Thyroid gland (tissue), 4 donors: Measurements from ENCODE around the gene WWC2. TPM values are rescaled to one million over a fixed set of nuclear protein-coding genes. Genes with fewer than 3 reads are reported as not detected.

Experiments used
- DNase-seq, 2 donors: peaks; one replicate each; pipeline ENCODE4 v3.0.0-alpha.2; 2019
- H3K27ac ChIP-seq, 3 donors: fragments of 200-600 bp; sonication (generic); 1 replicate in 2 of 3; 2 replicates in 1 of 3; pipeline ENCODE4 v1.5.1; 2016 to 2019; ENCODE audit warnings: mild to moderate bottlenecking in 1 of 3, moderate library complexity in 1 of 3
- H3K27me3 ChIP-seq: fragments of 200-600 bp; sonication (generic); one replicate; pipeline ENCODE4 v1.5.1; 2019
- H3K36me3 ChIP-seq, 2 donors: fragments of 200-600 bp; sonication (generic); one replicate each; pipeline ENCODE4 v1.5.1; 2016 to 2019
- H3K4me1 ChIP-seq, 2 donors: fragments of 200-600 bp; sonication (generic); one replicate each; pipeline ENCODE4 v1.5.1; 2017 to 2019
- H3K4me3 ChIP-seq, 3 donors: fragments of 200-600 bp; sonication (generic); replicated peaks in 1 of 3; 1 replicate in 2 of 3; 2 replicates in 1 of 3; pipeline ENCODE4 v1.5.1; 2016; ENCODE audit warnings: mild to moderate bottlenecking in 1 of 3
- H3K9me3 ChIP-seq: fragments of 200-600 bp; sonication (generic); one replicate; pipeline ENCODE4 v1.5.1; 2017
- CTCF ChIP-seq, 6 experiments: fragments of 200-600 bp in 3 of 6; fragments of 450-650 bp in 3 of 6; sonication (generic) in 3 of 6; IDR thresholded peaks; one replicate each; pipeline ENCODE4 v1.5.1; 2016 to 2019; ENCODE audit warnings: antibody characterized with exemption in 6 of 6, mild to moderate bottlenecking in 2 of 6, inconsistent platforms in 1 of 6, moderate library complexity in 1 of 6
- POLR2A ChIP-seq, 2 donors: fragments of 450-650 bp; IDR thresholded peaks; one replicate each; pipeline ENCODE4 v1.6.1; 2017; ENCODE audit warnings: antibody characterized with exemption in 2 of 2, mild to moderate bottlenecking in 2 of 2, moderate library complexity in 1 of 2
- WGBS, 2 donors: methylation state at CpG; one replicate each; pipeline ENCODE4 v1.1.5; 2017; 5-methylcytosine and 5-hydroxymethylcytosine counted together
- intact Hi-C: fragments of 100-400 bp; cut with DNase I; formaldehyde crosslinking; loops from one replicate; pipeline ENCODE4 v1.15.1; 2023
- total RNA-seq, 4 donors: library from RNA; depleted of rRNA; stranded (reverse); fragments of >200 nt; gene quantifications; one replicate each; pipeline ENCODE4 v1.2.3, GENCODE V29; 2016

WWC2 gene
- total RNA-seq, 4 donors from 2014 or later: 44.6 to 87.4 (median 53.5) TPM

DNA sequence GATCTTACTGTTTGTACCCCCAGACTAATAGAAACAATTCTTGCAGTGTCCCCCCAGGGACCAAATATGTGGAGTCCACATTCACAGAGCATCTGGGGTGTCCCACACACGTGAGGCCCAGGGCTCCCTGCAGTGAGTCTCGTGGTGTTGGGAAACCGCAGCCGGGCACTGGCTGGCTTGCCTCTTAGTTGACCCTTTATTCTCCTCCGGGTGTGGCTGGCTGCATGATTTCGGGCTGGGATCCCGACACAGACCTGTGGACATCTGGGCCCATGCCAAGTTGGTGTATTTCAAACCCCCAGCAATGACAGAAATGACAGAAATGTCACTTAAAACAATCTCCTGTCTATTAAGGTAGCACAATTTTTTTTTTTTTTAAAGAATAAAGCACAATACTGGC, 238.8 kb downstream of the WWC2 start:
- no peak for DNase-seq
- TF ChIP-seq CTCF (IDR thresholded peaks at IDR 0.05) (no peak), POLR2A (IDR thresholded peaks at IDR 0.05) (no peak)
- intact Hi-C loops: no loop called here
- Histone ChIP-seq H3K36me3 (no peaks in the 10 kb centered on the region), H3K9me3 (no peaks in the 10 kb centered on the region), H3K4me3 (no peak overlapping the region), H3K4me1 (peaks cover 0 to 5% of the 10 kb centered on the region in 2 donors), H3K27ac (no peak overlapping the region), H3K27me3 (no peaks in the 10 kb centered on the region)
- 60 to 81% methylated on average over 7 of the region's 7 CpGs for WGBS, 2 donors

GRCh38 chr4:183342541-183343533, 243.8 kb downstream of the WWC2 start:
- intact Hi-C loops: no loop called here
- no peaks in the 10 kb centered on the region for H3K36me3 ChIP-seq
- WGBS, 2 donors: 21 to 30% methylated on average over 15 to 40 of the region's 40 CpGs
- peaks cover 0 to 9% of the 10 kb centered on the region in 2 donors for H3K4me1 ChIP-seq
- H3K27me3 ChIP-seq: no peaks in the 10 kb centered on the region
- no peak overlapping the region for H3K27ac ChIP-seq
- no peak for DNase-seq
- H3K4me3 ChIP-seq: no peak overlapping the region
- no peaks in the 10 kb centered on the region for H3K9me3 ChIP-seq
- TF ChIP-seq POLR2A (IDR thresholded peaks at IDR 0.05) (no peak), CTCF (IDR thresholded peaks at IDR 0.05) (no peak)

- H3K9me3 ChIP-seq: no peaks in the 10 kb centered on the region
These were observed 244.7 kb downstream of the WWC2 start for GRCh38 chr4:183343730-183344129.

DNA sequence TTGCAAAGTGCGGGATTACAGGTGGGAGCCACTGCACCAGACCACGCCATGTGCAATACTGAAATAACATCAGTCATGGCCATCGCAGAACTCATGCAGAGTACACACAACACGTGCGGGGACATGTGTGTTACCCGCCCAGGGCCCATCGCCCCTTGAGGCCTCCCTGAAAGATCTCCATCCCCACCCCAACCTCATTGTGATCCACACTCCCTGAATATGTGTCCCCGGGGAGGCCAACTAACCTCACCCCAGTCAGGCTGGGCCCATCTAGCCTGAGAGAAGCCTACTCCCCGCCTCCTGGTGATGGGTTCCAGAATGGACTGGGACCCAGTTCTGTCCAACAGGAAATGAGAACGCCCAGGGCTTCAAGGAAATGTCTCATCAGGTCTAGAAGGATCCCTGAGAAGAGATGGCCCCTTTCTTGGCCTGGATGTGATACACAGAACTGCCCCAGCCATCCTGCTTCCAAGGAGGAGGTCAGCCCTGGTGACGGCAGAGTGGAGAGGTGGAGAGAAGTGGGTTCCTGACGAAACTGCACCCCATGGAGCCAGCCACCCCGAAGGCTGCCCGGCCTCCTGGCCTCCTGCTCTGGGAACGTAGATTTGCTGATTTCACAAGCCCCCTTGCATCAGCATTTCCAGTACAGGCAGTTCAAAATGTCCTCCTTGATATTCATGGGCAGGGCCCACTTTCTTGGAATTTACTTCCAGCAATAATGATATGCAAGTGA, 245.6 kb downstream of the WWC2 start:
- Histone ChIP-seq H3K4me3 (no peak overlapping the region), H3K27me3 (no peaks in the 10 kb centered on the region), H3K27ac (no peak overlapping the region), H3K4me1 (peaks cover 0 to 9% of the 10 kb centered on the region in 2 donors), H3K9me3 (no peaks in the 10 kb centered on the region), H3K36me3 (no peaks in the 10 kb centered on the region)
- TF ChIP-seq CTCF (IDR thresholded peaks at IDR 0.05) (no peak), POLR2A (IDR thresholded peaks at IDR 0.05) (no peak)
- DNase-seq: no peak
- 94 to 95% methylated on average over 12 to 15 of the region's 15 CpGs for WGBS, 2 donors
- intact Hi-C loops: no loop called here

More at GRCh38 chr4:183343730-183344129, 244.7 kb downstream of the WWC2 start:
- Histone ChIP-seq H3K27me3 (no peaks in the 10 kb centered on the region), H3K36me3 (no peaks in the 10 kb centered on the region), H3K4me1 (peaks cover 0 to 9% of the 10 kb centered on the region in 2 donors), H3K27ac (no peak overlapping the region), H3K4me3 (no peak overlapping the region)
- no peak for DNase-seq
- intact Hi-C loops: no loop called here
- 79 to 81% methylated on average over 7 of the region's 7 CpGs for WGBS, 2 donors
- TF ChIP-seq POLR2A (IDR thresholded peaks at IDR 0.05) (no peak), CTCF (IDR thresholded peaks at IDR 0.05) (no peak)
